Epithelial cell of alveolus of lung (primary cell): Measurements from ENCODE around the gene TBRG1. TPM values are rescaled to one million over a fixed set of nuclear protein-coding genes. Genes with fewer than 3 reads are reported as not detected.

Experiments
- total RNA-seq: library from RNA; depleted of rRNA; stranded (reverse); fragments of >200 nt; gene quantifications from 2 replicates; pipeline ENCODE4 v1.2.1, GENCODE V29; 2015

Gene TBRG1
- 25.9 and 36.2 TPM in 2 replicates for total RNA-seq

GRCh38 chr11:124622531-124623451, at the start of gene TBRG1:
TBRG1 (plus strand) TSS chr11:124622864; CDS start chr11:124623084, 220 bp downstream.

DNA sequence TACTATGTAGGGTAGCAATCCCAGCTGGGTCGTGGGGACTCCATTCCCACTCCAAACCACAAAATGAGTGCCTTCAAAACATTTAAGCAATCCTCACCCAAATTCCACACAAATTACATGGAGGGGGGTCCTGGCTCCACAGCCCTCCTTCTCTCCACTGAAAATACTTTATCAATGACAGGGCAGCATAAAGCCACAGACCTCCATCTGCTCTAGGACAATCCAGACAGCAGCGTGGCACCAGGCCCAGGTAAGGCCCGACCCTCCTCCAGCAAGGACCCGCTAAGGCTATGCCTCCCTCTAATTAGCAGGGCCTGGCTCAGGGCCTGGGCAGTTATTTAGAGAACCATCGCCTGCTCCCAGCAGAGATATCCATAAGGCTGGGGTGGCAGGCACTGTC, 11.6 kb upstream of the TBRG1 start, which contains the start of gene PANX3:
Gene PANX3, plus strand, starts transcription at position 365 of the 400 bp plus-strand sequence. CDS start 129 bp downstream, outside the sequence.

DNA sequence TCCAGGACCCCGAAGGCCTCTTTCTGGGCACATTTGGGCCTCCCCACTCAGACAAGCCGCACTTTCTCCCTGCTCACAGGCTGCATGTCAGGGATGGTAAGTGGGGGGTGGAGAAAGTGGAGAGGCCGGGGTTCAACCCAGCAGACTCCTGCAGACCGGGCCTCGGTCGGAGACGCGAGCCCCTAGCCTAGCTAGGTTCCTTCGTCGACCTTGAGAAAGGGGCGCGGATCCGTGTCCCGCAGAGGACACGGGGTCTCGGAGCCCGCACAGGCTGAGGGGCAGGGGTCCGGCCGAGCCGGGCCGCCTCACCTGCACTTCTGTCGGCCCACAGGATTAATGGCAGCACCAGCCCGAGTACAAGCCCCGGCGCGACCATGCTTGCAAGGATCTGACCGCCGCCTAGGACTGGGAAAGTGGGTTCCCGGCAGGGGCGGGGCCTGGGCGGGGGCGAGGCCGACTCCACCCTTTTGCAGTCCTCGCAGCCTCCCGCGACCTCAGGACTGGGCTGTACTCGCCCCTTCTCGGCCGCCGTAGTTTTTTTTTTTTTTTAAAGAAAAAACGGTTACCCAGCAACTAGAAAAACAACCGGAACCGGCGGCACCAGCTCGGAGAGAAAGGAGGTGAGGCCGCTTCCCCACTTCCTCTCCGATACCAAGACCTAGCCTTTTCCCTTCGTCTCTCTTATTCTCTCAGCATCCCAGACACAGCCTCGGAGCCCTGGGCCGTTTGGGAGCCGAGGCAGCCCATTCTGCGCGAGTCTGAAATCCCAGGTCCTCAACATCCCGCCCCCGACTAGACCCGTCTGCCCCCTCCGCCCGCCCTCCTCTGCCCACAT, 50.9 kb downstream of the TBRG1 start, which contains the start of the genes SIAE and SPA17:
Gene SIAE, minus strand, starts transcription at position 407 of the 835 bp plus-strand sequence. Its CDS starts 31 bp downstream, at position 376.
Gene SPA17, plus strand, starts transcription at position 572 of the 835 bp plus-strand sequence. CDS start 1,361 bp downstream, outside the sequence.

Other genes with a start within 250 kb of the TBRG1 start
- gene OR8B2, start 238.4 kb upstream of the TBRG1 start, total RNA-seq: not detected in 2 replicates
- not detected in 2 replicates for gene OR8B3, start 223.8 kb upstream of the TBRG1 start, total RNA-seq
- gene OR8B4, start 198.0 kb upstream of the TBRG1 start, total RNA-seq: not detected in 2 replicates
- not detected in 2 replicates for gene OR8B8, start 177.2 kb upstream of the TBRG1 start, total RNA-seq
- gene OR8B12, start 79.2 kb upstream of the TBRG1 start, total RNA-seq: not detected in 2 replicates
- gene OR8A1, start 52.9 kb upstream of the TBRG1 start, total RNA-seq: not detected in 2 replicates
- not detected in 2 replicates for gene PANX3, start 11.4 kb upstream of the TBRG1 start, total RNA-seq
- 15.6 and 28.3 TPM in 2 replicates for gene SIAE, start 50.9 kb downstream of the TBRG1 start, total RNA-seq
- gene SPA17, start 51.0 kb downstream of the TBRG1 start, total RNA-seq: 15.3 and 16.3 TPM in 2 replicates
- gene NRGN, start 117.1 kb downstream of the TBRG1 start, total RNA-seq: 1.0 and 9.6 TPM in 2 replicates
- 1.3 TPM in 1 of 2 replicates, not detected in the other for gene VSIG2, start 129.4 kb downstream of the TBRG1 start, total RNA-seq
- gene ESAM, start 139.4 kb downstream of the TBRG1 start, total RNA-seq: 2.2 and 5.6 TPM in 2 replicates
- 6.1 and 8.8 TPM in 2 replicates for gene MSANTD2, start 177.5 kb downstream of the TBRG1 start, total RNA-seq
- gene ROBO3, start 242.6 kb downstream of the TBRG1 start, total RNA-seq: 10.9 and 23.5 TPM in 2 replicates